GM18505 (cell line): Measurements from ENCODE around the gene PPP1R7.
"Not testable (repeated sequence)": the region's sequence is repeated elsewhere in the genome, so short reads cannot be mapped to it uniquely, and the experiment has no call there.

ENCODE experiments used
- ATAC-seq: cut with Tn5 transposase; IDR thresholded peaks from one replicate; pipeline ENCODE4 v1.9.1; 2021; ENCODE audit not compliant: unreplicated experiment
- POLR2A ChIP-seq: IDR thresholded peaks from 4 replicates; pipeline ENCODE4 v1.6.1; 2011; ENCODE audit warnings: borderline replicate concordance; ENCODE audit not compliant: insufficient read depth, insufficient read length; ENCODE audit errors: extremely low read depth

Gene PPP1R7

DNA sequence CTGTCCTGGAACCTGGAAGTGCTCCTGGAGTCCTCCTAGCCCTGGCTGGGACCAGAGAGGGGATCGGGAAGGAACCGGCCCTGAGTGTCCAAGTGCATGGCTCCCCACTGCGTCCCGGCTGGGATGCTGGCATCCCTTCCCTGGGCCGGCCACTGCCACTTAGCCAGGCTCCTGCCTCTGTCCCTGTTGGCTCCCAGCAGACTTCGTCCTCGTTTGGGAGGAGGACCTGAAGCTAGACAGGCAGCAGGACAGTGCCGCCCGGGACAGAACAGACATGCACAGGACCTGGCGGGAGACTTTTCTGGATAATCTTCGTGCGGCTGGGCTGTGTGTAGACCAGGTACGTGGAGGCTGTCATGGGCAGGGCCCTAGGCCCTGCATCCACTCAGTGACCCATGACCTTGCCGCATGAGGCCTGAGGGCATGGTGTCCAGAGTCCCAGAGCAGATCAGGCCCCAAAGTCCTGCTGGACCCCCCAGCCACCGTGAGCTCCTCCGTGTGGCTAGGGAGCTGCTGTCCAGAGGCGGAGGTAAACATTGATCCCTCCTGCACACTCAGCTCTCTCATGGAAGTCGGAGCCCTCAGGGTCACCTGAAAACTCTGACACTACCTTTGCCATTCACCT, 45.4 kb downstream of the PPP1R7 start:
- TF ChIP-seq POLR2A, result no peak
- no peak for ATAC-seq

DNA sequence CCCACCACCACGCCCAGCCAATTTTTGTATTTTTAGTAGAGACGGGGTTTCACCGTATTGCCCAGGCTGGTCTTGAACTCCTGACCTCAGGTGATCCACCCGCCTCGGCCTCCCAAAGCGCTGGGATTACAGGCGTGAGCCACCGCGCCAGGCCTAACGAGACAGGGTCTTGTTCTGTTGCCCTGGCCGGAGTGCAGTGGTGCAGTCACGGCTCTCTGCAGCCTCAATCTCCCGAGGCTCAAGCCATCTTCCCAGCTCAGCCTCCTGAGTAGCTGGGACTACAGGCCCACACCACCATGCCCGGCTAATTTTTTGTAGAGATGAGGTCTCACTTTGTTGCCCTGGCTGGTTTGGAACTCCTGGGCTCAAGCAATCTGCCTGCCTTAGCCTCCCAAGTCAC, 47.0 kb downstream of the PPP1R7 start:
- not testable (repeated sequence) for ATAC-seq

DNA sequence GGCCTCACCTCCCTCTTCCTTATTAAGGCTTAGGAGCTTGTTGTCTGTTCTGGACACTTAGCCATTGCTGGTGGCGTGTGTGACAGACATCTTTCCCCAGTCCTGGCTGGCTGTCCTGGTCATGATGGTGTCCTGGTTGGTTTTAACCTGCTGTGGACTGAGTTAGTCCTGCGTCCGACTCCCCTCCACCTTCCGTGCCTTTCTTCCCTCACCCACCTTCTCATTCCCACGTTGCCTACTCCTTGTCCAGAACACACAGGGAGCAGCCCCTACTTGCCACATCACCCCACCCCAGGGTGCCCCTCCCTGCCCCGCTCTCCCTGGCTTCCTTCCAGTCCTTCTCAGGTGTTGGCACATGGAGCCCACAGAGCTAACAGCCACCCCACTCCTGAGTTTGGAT, 47.7 kb downstream of the PPP1R7 start:
- ATAC-seq, result no peak
- TF ChIP-seq POLR2A, result no peak

DNA sequence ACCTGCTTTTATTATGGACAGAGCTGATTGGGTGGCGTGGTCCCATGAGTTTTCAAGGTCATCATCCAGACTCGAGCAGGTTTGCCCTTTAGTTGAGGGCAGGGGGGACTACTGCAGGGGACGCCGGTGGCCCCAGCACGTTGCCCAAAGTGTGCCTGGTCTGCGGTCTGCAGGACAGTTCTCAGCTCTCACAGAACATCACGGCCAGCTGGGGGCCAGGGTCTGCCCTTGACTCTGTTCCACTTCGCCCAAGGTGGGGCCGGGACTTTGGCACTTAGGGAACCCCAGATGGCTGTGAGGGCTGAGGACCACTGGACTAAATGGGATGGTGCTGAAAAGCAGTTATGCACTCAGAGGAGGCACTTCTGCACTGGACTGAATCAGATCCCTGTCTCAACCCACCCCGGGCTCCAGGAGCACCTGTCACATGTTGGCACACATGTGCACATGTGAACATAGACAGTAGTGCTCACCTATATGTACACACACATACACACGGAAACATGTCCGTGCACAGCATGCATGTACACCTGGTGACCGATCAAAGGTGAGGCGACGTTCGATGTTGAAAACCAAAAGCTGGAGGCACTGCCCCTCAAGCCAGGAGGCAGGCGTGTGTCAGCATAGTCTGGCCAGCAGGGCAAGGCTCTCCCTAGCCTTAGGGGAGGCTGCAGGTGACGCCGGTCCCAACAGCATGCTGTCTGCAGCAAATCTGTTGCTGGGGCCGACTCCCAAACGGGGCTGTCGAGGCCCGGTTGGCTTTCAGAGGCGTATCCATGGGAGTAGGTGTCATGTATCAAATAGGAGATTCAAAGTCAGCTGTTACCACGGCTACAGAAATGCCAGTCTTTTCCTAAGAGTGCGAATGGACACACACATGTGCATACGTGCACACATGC, 48.4 kb downstream of the PPP1R7 start:
- TF ChIP-seq POLR2A, result no peak
- no peak for ATAC-seq

DNA sequence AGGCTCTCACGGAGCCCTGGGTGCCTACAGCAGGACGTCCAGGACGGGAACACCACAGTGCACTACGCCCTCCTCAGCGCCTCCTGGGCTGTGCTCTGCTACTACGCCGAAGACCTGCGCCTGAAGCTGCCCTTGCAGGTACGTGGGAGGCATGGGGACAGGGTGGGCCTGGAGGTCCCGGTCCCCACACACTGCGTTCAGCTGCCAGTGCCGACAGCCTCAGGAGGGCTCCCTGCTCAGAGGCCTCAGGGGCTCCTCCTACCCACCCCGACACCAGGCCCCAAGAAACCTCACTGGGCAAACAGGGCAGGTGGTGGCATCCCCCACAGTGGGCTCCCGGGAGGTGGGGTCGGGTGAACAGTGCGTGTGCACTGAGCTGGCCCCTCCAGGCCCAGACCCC, 49.0 kb downstream of the PPP1R7 start:
- TF ChIP-seq POLR2A, result no peak
- no peak for ATAC-seq

DNA sequence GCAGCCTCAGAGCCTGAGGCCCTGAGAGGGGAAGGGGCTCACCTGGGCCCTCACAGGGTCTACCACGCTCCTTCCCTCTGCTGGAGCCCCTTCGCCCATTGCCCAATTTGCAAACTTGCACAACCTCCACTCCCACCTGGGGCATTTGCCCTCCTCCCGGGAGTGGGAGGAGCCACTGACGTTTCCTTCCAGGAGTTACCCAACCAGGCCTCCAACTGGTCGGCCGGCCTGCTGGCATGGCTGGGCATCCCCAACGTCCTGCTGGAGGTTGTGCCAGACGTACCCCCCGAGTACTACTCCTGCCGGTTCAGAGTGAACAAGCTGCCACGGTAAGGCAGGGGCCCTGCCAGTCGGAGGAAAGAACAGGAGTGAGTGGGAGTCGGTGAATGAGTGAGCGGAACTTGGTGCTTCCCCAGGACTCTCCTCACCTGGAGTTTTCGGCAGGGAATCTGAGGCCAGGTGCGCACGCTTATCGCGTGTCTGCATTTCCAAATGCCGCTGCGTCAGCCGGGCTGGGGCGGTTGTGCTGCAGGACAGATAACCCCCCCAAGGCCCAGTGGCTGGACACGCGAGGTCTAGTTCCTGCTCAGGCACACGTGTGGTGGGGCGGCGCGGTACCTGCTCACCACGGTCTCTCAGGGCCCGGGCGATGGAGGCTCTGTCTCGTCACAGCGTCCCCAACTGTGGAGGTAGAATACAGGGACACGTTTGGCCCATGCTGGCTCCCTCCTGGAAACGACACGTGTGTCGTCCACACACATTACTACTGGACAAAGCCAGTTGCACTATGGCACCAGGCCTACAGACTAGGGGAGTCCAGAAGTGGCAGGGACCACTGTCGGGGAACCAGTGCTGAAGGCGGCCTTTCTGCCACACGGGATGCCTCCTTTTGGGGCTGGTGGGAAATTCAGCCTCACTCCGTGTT, 49.9 kb downstream of the PPP1R7 start:
- TF ChIP-seq POLR2A, result no peak
- ATAC-seq, result no peak

DNA sequence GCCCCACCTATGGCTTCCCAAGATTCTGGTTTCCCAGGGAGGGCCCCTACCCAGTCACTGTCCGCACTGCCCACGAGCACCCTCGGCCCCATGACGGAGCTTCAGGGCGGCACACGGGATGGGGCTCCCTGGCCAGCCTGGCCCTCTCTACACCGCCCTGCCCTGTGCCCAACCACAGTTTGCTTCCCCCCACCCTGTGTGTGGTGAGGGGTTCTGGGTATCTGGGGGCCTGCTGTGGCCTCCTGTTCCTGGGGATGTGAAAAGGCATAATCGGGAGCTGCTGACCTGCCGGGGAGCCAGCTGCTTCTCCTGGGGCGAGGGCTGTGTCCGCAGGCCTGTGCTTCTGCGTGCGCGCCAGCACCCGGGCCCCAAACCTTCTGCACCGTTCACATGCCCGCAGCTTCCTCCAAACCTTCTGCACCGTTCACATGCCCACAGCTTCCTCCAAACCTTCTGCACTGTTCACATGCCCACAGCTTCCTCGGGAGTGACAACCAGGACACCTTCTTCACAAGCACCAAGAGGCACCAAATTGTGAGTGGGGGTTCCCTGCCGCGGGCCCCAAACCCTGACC, 50.6 kb downstream of the PPP1R7 start:
- TF ChIP-seq POLR2A, result no peak
- ATAC-seq, result no peak

DNA sequence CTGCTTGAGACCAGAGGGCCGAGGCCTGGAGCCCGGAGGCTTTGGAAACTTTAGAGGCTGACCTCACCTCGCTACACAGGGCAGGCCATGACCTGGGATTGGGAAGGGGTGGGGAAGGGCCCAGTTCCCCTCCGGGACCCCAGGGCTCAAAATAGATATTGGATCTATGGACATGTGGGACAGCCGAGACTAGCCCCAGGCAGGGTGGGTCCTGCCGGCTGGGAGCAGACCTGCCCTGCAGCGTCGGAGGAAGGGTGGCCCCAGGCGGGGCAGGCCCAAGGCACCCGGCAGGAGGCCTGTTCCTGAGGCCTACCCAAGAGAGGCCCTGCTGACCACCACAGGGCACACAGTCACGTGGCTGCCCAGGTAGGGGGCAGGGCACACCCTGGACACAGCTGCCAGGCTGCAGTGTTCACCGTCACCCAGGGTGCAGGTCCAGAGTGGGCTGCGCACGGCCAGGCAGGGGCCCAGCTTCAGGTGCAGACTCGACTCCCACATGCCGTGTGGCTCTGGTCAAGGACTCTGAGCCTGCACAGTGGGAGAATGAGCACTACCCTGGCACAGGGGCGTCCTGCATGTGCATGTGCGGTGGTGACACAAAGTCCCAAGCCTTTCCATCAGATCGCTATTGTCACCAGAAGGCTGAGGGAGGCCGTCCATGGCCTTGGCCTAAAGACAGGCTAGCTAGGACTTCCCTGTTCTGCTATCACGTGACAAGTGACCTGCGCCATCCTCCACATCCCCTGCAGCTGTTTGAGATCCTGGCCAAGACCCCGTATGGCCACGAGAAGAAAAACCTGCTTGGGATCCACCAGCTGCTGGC, 51.4 kb downstream of the PPP1R7 start:
- ATAC-seq, result no peak
- no peak for TF ChIP-seq POLR2A

DNA sequence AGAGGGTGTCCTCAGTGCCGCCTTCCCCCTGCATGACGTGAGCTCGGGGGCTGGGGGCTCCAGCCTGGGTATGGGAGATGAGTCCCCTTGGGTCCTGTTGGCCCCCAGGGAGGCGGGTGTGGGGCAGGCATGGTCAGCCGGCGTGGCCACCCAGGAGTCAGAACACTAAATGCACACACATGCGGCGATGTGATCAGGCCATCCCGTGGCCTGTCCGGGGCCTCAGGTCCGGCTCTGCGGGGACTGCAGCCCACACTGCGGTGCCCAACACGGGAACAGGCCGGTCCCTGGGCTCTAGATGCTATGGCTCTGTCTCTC, 52.0 kb downstream of the PPP1R7 start:
- TF ChIP-seq POLR2A, result no peak
- no peak for ATAC-seq

DNA sequence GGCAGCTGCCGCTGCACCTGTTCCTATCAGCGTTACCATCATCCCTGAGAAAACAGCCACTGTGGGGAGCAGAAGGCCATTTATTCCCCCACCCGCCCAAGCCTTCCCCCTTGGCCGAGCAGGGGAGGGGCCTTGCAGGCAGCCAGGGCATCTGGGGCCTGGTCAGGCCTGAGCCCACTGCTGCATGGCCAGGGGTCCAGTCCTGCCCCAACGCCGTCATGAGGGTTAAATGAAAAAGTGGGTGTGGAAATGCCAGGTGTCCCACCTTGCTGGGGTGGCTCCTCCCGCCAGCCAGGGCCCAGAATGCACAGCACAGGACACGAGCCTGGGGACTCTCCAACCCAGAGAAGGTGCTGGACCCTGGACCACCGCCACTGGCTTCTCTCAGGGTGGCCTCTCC, 52.4 kb downstream of the PPP1R7 start:
- TF ChIP-seq POLR2A, result no peak
- ATAC-seq, result no peak

DNA sequence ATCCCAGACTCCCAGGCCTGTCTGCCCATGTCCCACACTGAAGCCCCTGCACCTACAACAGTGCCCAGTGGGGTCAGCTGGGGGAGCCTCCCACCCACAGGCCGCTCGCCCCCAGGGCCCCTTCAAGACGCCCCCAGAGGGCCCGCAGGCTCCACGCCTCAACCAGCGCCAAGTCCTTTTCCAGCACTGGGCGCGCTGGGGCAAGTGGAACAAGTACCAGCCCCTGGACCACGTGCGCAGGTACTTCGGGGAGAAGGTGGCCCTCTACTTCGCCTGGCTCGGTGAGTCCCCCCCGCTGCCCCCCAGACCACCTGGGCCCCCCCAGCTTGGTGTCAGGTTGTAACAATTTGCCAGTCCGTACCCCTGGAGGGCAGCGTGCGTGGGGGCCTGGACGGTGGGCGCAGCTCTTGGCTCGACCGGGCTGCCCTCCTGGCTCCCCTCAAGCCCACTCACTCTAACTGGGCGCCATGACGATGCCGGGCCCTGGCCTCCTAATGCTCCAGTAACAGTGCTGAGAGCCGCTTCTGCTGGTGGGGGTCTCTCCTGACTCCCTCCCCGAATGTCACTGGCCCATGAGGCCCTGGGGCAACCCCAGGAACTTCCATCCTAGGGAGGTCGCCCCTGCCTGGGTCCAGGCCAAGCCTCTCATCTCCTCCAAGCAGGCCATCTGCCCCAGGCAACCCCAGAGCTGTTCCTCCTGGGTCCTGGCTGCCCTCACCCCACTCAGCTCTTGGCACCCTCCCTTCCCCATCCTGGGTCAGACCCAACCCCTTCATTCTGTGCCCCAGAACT, 53.1 kb downstream of the PPP1R7 start:
- no peak for ATAC-seq

DNA sequence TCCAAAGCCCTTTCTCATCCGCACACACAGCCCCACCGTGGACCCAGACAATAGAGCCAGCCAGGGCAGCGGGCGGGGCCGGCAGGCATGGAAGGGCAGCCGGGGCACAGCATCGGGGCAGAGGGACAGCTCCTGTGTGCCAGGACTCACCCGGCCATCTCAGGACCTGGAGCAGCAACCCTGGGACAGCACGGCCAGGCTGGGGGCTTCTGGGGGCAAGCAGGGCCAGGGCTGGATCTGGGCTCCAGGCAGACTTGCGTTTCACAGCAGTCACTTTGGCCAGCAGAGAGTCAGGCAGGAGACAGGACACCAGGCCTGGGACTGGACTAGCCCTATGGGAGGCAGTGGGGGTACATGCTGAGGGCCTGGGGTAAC, 53.7 kb downstream of the PPP1R7 start:
- TF ChIP-seq POLR2A, result no peak
- ATAC-seq, result no peak

More for the DNA sequence above, 53.1 kb downstream of the PPP1R7 start:
- no peak for TF ChIP-seq POLR2A
